OCI-LY1 (cell line): ENCODE results near the gene ENO4.

Source experiments
- EZH2 ChIP-seq: fragments of 200-600 bp; sonication (generic), shearing (Covaris generic); IDR thresholded peaks from 2 replicates; pipeline ENCODE4 v1.8.0; 2017; ENCODE audit warnings: borderline replicate concordance, mixed run types, mild to moderate bottlenecking, antibody characterized with exemption, low read length, moderate library complexity, mixed read lengths
- TF ChIP-seq, protein P1 (sequence below): fragments of 200-600 bp; sonication (generic), shearing (Covaris generic); IDR thresholded peaks from 2 replicates; pipeline ENCODE4 v1.5.1; 2017; ENCODE audit warnings: mild to moderate bottlenecking, antibody characterized with exemption, low read length, moderate library complexity, mixed read lengths

- TF ChIP-seq, protein P1, sequence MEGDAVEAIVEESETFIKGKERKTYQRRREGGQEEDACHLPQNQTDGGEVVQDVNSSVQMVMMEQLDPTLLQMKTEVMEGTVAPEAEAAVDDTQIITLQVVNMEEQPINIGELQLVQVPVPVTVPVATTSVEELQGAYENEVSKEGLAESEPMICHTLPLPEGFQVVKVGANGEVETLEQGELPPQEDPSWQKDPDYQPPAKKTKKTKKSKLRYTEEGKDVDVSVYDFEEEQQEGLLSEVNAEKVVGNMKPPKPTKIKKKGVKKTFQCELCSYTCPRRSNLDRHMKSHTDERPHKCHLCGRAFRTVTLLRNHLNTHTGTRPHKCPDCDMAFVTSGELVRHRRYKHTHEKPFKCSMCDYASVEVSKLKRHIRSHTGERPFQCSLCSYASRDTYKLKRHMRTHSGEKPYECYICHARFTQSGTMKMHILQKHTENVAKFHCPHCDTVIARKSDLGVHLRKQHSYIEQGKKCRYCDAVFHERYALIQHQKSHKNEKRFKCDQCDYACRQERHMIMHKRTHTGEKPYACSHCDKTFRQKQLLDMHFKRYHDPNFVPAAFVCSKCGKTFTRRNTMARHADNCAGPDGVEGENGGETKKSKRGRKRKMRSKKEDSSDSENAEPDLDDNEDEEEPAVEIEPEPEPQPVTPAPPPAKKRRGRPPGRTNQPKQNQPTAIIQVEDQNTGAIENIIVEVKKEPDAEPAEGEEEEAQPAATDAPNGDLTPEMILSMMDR: no peak
- no peak for TF ChIP-seq EZH2
Observed at GRCh38 chr10:116829711-116830110, 19.6 kb upstream of the ENO4 start.
